ENCODE data around the gene ADIPOR2.

DNA sequence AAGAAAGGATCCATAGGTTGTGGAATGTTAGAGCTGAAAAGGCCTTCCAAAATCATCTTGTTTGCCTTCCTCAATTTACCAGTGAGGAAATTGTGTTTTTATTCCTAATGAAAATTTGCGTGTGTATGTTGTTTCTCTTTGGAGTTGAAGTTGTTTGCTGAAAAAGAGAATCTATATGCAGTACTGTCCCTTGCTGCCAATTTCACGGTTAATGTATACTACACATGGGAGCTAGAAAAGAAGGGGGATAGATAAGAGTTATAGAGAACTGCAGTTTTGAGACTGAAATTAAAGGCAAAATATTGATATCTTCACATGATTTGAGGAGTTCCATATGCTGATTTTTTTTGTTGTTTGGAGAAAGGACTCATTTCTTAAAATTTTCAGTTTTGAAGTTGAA is 67.5 kb downstream of the ADIPOR2 start:
- TF ChIP-seq POLR2A (IDR thresholded peaks at IDR 0.05; ENCODE audit: low read depth), result no peak
- TF ChIP-seq, protein P1, sequence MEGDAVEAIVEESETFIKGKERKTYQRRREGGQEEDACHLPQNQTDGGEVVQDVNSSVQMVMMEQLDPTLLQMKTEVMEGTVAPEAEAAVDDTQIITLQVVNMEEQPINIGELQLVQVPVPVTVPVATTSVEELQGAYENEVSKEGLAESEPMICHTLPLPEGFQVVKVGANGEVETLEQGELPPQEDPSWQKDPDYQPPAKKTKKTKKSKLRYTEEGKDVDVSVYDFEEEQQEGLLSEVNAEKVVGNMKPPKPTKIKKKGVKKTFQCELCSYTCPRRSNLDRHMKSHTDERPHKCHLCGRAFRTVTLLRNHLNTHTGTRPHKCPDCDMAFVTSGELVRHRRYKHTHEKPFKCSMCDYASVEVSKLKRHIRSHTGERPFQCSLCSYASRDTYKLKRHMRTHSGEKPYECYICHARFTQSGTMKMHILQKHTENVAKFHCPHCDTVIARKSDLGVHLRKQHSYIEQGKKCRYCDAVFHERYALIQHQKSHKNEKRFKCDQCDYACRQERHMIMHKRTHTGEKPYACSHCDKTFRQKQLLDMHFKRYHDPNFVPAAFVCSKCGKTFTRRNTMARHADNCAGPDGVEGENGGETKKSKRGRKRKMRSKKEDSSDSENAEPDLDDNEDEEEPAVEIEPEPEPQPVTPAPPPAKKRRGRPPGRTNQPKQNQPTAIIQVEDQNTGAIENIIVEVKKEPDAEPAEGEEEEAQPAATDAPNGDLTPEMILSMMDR (IDR thresholded peaks at IDR 0.05), result no peak

Data from esophagus muscularis mucosa (tissue), 3 donors.